ENCODE results near the gene HOXB6.
A peak's percentile ranks its signal among the peaks of the same experiment; 100 is the strongest.

Gene HOXB6

DNA sequence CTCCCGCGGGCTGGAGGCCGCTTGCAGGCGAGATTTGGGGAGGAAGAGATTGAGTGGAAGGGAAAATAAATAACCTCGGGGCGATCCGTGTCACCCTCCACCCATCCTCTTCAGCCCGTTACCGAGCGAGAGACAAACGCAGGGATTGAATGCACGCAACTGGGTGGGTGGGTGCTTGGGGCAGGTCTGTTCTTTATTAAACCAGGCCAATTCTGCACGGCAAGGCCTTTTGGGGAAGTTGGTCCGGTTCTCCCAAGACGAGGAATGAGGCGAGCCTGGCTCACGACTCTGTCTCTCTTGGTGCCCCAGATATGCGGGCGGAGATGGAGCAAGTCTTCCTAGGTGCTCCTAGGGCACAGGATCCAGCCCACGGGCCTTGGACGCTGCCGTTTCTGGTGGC, 6.4 kb upstream of the HOXB6 start:
- no peak for DNase-seq

DNA sequence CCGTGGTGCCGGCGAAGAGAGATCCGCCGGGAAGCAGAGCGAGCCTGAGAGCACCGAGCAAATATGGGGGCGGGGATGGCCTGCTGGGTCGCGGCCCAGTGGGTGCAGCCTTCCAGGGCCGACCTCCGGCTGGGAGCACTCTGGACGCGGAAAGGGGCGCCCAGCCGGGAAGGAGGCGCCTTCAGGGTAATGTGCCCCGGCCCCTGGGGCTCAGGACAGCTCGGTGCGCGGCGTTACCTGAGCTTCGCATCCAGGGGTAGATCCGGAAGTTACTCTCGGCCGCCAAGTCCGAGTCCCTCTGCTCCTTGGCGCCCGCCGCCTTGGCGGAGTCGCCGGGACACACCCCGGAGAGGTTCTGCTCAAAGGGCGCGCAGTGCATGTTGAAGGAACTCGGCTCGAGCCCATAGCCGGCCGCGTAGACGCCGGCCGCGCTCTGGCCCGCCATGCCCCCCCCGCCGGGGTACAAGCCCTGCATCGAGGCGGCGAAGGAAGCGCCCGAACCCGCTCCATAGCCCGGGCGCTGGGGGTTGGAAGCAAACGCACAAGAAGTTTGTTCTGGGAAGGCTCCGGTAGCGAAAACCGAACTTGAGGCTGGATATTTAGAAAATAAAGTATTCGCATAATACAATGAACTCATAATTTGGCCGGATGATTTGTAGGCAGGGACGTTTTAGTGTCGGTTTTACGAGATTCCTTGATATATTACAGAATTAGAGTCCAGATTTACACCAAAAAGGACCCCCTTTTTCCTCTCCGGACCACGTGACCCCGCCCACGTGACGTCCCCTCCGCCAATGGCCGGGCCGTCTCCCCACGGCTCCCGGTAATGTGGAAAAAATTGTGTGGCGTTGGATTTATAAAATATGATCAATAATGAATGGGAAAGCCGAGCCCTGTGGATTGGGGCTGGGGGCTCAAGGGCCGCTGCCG, 5.8 kb upstream of the HOXB6 start, which contains the start of gene HOXB7:
HOXB7 (minus strand) TSS at position 736 of the 930 bp plus-strand sequence; CDS start at position 637, 99 bp downstream.
- DNase-seq, result peak in 4 of 56 donors; percentile 2 to 33 (median 20)

DNA sequence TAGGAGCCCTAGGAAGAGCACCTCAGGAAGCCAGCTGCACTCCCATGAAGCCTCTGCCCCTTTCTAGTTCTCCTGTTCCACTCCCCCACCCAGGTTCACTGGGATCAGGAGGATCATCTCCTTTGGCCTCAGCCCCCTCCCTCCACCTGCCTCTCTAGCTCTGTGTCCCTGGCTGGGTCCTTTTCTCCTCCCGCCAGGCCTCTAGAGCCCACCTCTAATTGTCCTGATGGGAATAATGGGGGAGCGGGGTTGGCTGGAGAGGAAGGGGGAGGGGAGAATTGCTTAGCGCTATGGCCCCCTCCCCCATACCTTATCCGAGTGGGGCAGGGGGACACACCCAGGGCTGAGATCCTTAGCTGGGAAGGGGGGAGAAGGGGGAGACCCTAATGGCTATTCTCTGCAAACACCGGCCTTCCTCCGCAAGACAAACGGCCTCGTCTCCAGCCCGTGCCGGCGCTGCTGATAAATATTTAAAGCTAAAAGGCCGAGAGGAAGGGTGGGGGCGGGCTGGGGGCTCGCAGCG, 5.0 kb upstream of the HOXB6 start:
- no peak for DNase-seq

DNA sequence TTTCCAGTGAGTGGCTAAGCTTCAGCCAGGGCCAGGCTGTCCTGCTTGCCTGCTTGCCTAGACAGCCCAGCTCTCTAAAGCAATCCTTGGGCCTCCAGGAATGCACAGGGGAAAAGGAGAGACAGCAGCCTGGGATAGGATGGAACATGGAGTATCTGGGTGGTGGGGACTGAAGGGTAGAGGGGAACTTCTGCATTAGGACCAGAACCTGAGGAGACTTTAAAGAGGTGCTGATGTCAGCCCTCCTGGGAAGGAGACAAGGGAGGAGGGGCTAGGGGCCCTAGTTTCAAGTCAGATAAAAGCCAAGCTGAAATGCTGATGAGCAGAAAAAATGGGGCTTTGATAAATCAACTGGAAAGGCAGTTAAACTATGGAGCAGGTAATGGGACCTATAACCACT, 4.2 kb upstream of the HOXB6 start:
- DNase-seq, result no peak

DNA sequence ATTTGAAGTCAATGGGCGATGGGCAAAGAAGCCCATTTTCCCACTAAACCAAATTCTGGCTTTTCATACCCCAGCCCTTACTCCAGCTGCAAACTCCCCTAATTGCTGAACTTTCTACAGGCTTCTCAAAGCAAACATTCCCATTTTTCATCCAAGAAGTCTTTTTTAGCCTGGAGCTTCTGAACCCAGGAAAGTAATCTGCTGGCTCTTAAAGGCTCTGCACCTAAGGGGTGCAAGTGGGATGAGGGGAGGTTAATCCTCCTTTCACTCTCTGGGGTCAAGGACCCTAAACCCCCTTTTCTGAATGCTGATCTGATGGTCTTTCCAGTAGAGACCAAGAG, 3.7 kb upstream of the HOXB6 start:
- no peak for DNase-seq

DNA sequence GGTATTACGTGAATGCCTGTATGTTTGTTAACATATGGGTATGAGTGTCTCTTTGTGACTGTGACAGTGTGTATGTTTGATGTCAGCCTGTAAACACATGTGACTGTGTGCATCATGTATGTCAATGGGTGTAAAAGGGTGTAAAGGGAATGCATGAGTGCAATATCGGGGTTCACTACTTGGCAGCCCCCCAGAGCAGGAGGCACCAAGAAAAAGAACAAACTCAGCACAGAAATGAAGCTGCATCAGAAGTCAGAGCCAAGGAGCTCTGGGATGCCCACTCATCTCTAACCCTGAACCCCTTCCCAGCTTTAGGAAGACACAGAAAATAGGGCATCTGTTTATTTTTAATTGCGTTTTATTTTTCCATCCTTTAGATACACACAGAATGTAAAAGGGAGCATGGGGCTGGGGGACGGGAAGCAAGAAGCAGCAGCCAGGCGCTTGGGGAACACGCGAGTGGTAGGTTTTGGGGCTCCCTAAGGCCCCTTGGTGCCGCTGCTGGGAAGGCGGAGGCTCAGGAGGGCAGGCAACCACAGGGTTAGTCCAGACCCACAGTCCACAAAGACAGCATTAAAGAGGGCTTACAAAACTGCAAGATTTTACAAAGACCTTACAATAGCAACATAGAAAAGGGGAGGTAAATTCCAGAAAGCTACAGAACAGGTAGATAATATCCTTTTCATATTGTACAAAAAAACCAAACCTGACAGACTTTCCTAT, 2.3 kb upstream of the HOXB6 start:
- no peak for DNase-seq

DNA sequence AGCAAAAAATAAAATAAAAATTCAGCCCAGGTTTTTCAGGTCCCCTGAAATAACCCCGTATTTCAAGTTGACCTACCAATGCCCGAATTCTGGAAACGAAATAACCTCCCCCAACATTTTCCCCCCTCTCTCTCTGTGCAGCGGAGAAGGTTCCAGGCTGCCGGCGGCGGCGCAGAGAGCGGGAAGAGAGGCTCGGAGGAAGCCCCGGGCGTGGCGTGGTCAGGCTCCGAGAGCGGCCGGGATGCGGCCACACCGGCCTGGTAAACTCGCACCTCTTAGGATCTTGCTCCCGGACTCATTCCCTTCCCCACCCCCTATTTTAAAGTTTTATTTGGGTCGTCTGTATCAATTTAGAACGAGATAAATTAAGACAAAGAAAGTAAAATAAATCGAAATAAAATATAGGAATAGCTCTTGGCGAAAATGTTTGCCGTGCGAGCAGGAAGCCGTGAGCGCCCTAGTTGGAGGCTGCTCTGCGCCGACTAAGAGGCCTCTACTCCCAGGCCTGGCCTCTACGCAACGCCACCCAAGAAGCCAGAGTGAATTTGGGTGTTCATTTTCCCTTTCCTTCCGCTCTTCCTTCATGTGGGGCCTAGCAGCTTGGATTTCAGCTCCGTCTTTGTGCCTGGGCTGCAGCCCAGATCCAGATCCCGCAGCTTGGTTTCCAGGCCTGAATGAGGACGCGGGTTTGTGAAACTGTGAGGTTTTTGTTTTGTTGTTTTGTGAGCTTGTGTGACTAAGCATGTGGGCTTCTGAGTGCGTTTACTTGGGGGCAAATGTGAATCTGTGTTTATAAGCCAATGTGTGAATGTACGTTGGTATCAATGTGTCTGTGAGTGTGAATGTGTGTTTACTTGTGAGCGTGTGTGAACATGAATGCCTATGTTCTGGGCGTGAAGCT, 1.5 kb upstream of the HOXB6 start:
- DNase-seq, result no peak

DNA sequence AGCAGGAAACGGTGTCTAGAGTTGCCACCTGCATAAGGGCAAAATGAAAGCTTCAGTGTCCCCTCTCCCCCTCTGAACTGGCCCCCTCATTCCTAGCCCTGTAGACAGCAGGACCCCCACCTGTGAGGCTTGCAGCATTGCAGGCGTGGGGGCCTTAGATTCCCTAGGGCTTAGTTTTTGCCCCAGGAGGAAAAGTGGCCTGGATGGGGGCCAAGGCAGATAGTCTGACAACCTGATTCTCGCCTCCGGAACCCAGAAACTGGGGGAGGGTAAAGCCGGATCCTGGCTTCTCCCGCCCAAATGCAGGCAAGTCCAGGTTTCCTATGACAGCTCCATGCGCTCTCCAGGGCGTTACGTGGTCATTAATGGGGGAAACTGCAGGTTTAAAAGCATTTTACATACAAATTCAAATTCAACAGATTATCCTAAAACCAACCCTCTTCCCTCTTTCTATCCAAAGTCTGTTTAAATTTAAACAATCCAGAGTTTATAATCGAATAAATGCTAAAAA, 678 bp upstream of the HOXB6 start:
- no peak for DNase-seq

DNA sequence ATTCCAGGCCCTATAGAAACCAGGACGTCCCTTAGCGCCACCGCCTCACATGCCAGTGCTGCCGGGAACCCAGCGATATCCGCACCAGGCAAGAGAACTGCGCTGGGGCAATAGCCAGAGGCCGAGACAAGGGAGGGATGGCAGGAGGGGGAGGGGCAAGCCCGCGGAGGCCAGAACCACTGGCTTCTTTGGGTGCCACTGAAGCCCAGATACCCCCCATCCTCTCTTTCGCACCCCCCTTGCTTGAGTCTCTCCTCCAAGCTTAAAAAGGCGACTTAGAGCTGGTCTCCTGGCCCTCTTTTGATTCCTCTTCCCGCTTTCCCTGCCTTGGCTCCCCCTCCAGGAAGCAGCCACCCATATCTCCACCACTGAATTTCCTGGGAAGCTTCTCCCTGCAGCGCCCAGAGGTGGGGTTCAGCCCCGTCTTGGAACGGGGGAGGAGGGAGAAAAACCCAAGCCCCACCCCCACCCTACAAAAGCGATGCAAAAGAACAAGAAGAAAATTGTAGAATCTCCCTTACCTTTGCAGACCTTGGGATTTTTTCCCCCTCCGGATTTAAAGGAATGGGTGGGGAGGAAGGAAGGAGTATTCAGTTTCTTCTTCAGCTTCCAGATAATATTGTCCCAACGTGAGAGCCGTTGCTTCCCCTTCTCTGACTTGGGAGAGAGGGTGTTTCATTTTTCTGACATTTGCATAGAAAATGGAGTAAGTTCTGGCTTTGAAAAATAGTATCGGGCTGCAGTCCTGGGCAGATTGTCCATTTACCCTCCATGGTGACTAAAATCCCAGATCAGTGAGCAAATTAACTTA, 622 bp downstream of the HOXB6 start:
- no peak for DNase-seq

DNA sequence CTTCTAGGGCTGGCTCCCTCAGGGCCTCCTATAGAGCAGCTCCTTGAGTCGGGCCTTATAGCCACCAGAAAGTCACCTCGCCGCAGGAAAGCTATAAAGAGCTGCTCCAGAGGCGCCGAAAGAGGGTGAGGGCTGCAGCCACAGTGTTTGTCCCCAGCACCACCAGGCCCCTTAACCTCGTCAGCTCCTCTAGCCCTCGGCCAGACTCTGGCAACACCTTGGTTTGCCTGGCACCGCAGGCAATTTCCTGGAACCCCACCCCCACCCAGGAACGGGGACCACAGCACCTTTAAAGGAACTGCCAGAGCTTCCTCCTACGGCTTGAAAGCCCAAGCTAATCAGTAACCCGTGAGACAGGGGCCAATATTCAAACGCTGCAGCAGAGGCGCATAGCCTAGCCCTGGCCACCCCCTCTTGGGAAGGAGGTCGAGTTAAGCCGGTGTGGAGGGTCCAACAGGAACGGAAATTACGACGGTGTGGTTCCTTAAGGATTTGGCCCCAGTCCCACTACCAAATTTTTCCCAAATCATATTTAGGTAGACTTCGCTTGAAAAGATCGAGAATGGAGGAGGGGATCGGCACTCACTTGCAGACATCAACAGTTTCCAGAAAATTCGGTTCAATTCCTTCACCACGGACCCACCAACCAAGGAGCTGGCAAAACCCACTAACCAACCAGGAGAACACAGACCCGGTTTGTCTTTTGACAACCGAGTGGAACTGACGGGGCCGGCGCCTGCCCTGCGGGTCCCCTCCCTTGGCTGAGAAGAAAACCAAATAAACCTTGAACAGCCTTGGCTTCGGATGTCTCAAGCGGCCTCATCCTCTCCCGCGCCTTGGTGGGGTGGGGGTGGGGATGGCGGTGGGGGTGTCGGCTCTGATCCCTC, 3.0 kb downstream of the HOXB6 start:
- DNase-seq, result no peak

DNA sequence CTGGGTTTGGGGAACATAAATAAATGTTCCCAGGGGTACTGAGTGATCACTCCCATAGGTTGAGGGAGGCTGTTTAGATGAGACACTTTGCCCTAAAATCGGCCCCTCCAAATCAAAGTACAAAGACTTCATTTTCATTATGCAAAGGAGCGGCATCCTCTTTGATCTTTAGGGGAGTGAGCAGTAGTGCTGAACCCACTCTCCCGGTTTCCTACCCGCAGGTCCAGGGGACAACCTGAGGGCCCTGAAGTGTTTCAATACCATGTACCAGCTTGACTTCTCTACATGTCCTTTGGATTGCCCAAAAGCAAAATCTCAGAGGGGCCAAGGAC, 3.6 kb downstream of the HOXB6 start:
- no peak for DNase-seq

DNA sequence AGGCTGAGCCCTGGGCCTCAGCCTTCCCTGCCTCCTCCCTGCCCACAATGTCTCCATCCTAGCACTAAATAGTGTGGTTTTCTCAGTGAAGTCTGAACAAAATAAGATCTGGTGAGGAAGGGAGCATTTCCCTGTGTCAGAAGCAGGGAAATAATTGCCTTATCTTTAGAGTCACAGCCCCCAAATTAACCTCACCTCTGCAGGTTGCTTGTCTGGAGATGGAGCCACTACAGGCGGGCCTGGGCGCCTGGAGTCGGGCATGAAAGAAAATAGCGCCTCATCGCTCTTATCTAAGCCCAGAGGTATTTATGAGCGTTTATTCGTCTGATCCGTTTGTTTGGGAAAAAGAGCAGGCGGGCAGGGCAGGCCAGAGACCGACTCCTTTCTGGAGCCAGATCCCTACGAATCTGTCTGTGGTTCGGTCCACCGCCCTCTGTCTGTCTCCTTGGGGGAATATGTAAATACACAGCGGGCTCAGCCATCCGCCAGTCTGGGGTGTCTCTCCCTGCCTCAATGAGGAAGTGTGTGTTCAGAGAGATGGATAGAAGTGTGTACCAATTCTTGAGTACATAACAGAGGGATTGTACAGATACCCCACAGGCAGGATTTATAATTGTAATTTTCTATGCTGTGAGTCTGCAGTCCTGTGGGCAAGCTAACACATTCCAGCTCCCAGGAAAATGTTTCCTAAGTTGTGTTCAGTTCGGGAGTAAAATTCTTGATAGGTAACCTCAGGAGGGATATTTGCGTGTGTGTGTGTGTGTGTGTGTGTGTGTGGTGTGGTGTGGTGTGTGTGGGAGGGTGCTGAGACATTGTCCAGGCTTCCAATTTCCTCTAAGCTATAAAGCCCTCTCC, 4.3 kb downstream of the HOXB6 start:
- DNase-seq, result no peak

DNA sequence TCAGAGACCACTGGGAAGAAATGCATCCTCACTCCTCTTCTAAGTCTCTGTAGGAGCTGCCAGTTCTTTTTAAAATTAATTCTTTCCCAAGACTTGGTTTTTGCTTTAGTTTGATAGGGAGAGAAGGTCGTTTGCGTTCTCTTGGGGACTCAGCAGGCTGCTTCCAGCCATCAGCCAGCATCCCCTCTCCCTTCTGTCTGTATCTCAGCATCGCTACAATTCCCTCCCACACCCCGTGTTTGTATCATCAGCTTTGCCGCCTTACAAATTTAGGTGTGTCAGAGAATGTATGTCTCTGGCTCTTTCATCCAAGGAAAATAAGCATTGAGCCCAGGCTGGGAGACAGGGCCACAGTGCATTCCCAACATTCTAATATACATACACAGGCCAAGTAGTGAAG, 5.4 kb downstream of the HOXB6 start:
- DNase-seq, result no peak

DNA sequence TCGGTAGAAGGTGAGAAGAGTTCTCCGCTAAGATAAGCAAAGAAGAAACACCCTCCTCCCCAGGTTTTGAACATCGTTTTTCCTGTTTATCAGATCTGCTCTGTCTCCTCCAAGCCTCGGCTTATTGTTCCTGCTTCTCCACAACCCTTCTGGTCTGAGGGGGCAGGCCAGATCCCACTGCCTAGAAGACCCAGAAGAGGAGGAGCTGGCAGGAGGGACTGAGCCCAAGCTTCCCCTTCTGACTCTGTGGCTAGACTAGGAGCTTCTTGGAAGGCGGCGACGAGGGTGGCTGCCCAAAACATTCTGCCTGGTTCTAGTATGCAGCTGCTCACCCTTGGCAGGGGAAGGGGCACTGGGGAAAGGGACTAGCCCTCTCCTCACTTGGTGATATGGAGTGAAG, 6.0 kb downstream of the HOXB6 start:
- no peak for DNase-seq

DNA sequence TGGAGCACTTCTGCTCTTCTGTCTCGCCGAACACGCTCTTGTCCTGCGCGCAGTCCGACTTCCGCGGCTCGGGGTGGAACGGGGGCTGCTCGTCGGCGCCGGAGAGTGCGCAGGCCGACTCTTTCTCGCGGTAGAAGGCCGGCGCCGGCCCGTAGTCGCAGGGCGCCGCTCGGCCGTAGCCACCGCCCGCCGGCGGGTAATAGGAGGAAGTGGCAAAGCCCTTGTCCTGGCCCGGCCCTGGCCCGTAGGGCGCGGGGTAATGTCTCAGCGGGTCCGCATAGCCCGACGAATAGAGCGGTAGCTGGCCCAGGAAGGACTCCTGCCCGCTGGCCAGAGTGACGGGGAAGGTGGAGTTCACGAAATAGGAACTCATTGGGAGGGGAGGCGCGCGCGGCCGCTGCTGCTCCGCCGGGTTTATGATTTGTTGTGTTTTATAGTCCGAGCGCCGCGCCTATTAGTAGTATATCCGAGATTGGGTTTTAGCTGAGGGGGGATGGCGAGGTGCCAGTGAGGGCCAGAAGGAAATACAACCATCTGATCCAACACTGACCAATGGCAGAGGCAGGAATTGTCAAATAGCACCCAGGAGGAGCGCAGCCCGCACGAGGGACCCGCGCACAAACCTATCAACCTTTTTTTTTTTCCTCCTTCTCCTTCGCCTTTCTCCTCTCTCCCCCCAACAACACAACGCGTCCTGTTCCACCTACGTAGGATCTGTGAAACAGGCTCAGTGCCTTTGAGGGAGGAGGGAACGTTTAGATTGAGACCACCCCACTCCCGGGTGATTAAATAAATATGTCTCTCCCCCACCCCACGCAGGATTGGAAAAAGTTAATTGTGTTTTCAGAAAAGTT, 6.8 kb downstream of the HOXB6 start:
- DNase-seq, result no peak

DNA sequence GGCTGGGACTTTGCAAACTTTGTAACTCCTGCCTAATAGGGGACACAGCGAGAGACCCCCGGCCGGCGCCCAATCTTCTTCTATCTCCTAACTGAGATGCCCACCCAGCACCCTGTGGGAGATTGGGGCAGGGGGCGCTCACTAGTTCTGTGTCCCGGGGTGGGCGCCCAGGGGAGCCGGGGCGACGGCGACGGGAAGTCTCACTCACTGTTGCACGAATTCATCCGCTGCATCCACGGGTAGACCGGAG, 7.3 kb downstream of the HOXB6 start:
- no peak for DNase-seq

DNA sequence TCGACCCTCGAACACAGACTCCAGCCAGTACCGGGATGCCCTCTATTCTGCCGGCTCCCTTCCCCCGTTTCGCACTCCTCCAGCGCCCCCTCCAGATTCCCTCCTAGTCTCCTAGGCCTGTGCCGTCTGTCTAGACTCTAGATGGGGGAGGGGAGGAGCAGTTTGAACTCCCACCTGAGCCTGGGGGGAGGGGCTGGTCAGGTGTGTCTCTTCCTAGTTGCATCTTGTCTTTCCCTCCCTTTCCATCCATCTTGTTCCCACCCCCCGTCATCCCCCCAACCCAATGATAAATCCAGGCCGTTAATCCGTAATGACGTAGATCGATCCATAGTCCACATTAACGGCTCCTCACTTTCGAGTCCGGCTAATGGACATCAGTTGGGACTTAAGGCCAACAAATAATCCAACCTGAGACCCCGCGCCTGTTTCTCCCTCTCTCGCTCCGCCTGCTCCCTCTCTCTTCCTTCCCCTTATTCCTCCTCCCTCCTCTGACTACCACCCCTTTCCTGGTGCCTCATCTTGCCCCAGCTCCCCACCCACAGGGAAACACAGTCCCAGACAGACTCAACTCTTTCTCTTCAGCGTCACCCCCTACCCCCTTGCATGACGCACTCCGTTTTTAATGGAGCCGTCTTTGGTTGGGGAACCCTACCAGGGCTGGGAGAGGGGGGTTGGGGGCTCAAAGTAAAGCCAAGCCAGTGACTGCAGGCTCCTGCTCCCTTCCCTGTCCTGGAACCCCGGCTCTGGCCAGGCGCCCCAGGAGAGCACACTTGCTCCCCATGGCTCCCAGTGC, 7.9 kb downstream of the HOXB6 start:
- no peak for DNase-seq

Measured in amygdala (tissue), 56 donors.